BLaER1 (cell line): ENCODE measurements around the gene CRACDL.

Experiments
- H3K27ac ChIP-seq: shearing (Covaris generic); formaldehyde crosslinking; 2 replicates; pipeline ENCODE4 v1.8.1; 2022
- H3K27me3 ChIP-seq: shearing (Covaris generic); formaldehyde crosslinking; 2 replicates; pipeline ENCODE4 v1.8.1; 2022
- H3K36me3 ChIP-seq: shearing (Covaris generic); formaldehyde crosslinking; 2 replicates; pipeline ENCODE4 v1.8.1; 2022
- H3K4me1 ChIP-seq: shearing (Covaris generic); formaldehyde crosslinking; 2 replicates; pipeline ENCODE4 v1.8.1; 2022
- H3K4me2 ChIP-seq: shearing (Covaris generic); formaldehyde crosslinking; 2 replicates; pipeline ENCODE4 v1.8.1; 2022
- H3K4me3 ChIP-seq: shearing (Covaris generic); formaldehyde crosslinking; 2 replicates; pipeline ENCODE4 v1.8.1; 2022
- H3K9ac ChIP-seq: shearing (Covaris generic); formaldehyde crosslinking; 2 replicates; pipeline ENCODE4 v1.8.1; 2022
- H3K9me3 ChIP-seq: shearing (Covaris generic); formaldehyde crosslinking; 2 replicates; pipeline ENCODE4 v1.8.1; 2022
- H4K20me1 ChIP-seq: shearing (Covaris generic); formaldehyde crosslinking; 2 replicates; pipeline ENCODE4 v1.8.1; 2022
- Cebpa-rat ChIP-seq: shearing (Covaris generic); IDR thresholded peaks from 2 replicates; pipeline ENCODE4 v1.8.1; 2022

The CRACDL gene

DNA sequence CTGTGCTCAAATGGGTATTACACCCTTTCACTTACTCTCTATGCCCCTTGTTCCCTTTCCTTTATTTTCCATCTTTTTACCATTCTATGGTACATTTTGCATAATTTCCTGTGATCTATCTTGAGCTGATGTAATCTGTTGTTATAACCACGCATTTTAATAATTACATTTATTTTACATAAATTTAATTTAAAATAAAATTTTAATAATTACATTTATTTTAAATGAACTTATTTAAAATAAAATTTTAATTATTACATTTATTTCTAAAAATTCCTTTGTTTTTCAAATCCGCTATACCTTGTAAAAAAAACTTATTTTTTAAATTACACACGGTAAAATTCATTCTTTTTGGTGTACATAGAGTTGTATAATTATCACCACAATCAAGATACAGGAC, 93.9 kb downstream of the CRACDL start:
- no peak overlapping the region for H3K27ac ChIP-seq
- H3K36me3 ChIP-seq = no peaks in the 10 kb centered on the region
- H3K9me3 ChIP-seq = no peaks in the 10 kb centered on the region
- H3K4me3 ChIP-seq = no peak overlapping the region
- H4K20me1 ChIP-seq = no peaks in the 10 kb centered on the region
- H3K9ac ChIP-seq = no peak overlapping the region
- H3K27me3 ChIP-seq = no peaks in the 10 kb centered on the region
- no peak for TF ChIP-seq Cebpa-rat
- peaks cover under 1% of the 10 kb centered on the region; the same call in 1 of the 2 replicates for H3K4me1 ChIP-seq
- no peak overlapping the region for H3K4me2 ChIP-seq

DNA sequence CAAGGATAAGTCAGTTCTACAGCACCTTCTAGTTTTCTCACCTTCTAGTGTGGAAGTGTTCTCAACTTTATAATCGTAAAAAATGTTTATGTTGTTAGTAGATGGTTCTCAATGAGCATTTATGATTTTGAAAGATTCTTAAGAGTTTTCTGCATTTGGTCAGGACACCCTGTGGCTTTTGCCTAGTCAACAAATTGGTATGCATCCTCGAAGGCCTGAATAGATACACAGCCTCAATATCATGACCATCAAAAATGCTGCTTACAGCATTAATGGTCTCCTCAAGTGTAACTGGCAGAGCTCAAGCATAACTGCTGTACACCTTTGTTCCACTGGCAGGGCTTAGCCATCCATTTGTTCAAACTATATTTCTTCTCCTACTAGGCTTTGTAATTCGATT, 96.7 kb downstream of the CRACDL start:
- Histone ChIP-seq H3K4me2 (no peak overlapping the region), H4K20me1 (no peaks in the 10 kb centered on the region), H3K4me1 (peaks cover 22% of the 10 kb centered on the region), H3K27me3 (no peaks in the 10 kb centered on the region), H3K27ac (no peak overlapping the region), H3K4me3 (no peak overlapping the region), H3K9me3 (no peaks in the 10 kb centered on the region), H3K9ac (no peak overlapping the region), H3K36me3 (no peaks in the 10 kb centered on the region)
- TF ChIP-seq Cebpa-rat = no peak

DNA sequence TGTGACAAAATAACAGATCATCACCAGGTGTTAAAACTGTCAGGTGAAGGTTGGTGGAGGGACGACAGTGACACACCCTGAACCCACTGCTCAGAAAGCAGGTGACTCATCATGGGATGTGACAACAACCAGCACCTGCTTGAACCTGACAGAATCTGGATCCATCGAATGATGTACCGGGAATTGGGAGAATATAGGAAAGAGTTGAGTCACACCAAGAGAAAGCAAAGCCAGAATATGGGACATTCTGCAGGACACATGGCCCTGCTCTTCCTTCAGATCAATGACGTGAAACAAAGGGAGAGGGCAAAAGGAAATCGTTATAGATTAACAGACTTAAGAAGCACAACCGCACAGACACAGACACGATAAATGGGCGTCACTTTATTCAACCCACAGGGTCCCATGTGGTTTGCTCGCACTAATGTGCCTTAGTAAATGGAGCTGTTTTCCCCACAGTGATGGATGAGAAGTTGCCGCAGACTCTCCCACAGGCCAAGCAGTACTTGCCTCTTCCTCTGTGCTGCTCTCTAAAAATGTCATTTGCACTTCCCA, 100.1 kb downstream of the CRACDL start:
- no peak overlapping the region for H3K27ac ChIP-seq
- H3K9ac ChIP-seq = no peak overlapping the region
- no peaks in the 10 kb centered on the region for H3K36me3 ChIP-seq
- no peaks in the 10 kb centered on the region for H3K9me3 ChIP-seq
- no peak for TF ChIP-seq Cebpa-rat
- peak overlapping the region; percentile 84 for H3K4me2 ChIP-seq
- H3K4me3 ChIP-seq = no peak overlapping the region
- H4K20me1 ChIP-seq = no peaks in the 10 kb centered on the region
- no peaks in the 10 kb centered on the region for H3K27me3 ChIP-seq
- H3K4me1 ChIP-seq = peaks cover 38% of the 10 kb centered on the region

DNA sequence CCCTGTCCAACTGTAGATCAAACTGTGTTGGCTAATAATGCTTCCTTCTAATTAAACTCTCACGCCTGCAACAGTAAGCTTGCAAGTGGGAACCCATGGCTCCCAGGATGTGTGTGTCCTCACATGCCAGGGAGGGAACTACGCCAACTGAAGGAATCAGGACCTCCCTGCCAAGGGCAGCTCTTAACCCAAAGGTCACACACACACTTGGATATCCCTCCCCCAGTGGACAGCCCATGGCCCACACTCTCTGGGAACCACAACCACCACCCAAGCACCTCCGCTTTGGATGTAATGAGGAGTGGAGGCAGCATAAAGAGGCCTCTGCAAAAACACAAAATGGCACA, 102.1 kb downstream of the CRACDL start:
- no peaks in the 10 kb centered on the region for H3K9me3 ChIP-seq
- peak overlapping the region; percentile 42; the same call in 1 of the 2 replicates for H3K4me2 ChIP-seq
- no peaks in the 10 kb centered on the region for H4K20me1 ChIP-seq
- peaks cover 47% of the 10 kb centered on the region for H3K4me1 ChIP-seq
- no peak for TF ChIP-seq Cebpa-rat
- no peaks in the 10 kb centered on the region for H3K36me3 ChIP-seq
- no peak overlapping the region for H3K4me3 ChIP-seq
- H3K27ac ChIP-seq = no peak overlapping the region
- no peak overlapping the region for H3K9ac ChIP-seq
- no peaks in the 10 kb centered on the region for H3K27me3 ChIP-seq

DNA sequence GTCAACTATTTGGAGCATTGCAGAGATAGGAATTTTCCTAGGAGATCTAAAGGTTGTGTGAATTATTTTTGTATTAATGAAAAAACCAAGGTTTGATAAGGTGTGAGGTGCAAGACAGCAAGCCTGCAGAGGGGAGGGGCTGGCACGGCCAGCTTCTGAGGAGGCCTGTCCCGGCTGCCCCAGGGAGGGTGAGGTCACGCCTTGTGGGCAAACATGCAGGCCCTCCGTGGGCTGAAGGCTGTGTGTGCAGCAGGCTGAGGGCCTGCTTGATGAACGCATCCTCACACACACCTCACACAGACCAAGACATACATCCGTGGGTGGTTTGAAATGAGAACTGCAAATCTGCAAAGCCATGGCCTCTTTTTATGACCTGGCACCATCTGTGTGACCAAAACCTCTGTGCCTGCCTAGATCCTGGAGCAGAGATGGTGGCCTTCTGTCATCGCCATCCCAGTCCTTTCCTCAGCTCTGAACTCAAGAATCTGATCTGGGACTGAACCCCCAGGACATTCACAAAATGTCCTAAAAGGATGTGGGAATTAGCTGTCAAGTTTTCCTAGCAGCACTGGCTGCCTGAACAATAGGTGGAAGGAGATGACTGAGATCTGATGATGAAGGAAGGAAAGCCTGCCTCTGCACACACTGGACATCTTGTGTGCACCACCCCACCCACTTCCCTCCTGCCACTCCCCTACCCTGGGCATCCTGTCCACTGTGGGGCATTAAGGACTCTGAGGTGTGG, 102.7 kb downstream of the CRACDL start:
- H3K9ac ChIP-seq = no peak overlapping the region
- H3K4me2 ChIP-seq = peak overlapping the region; percentile 42
- no peaks in the 10 kb centered on the region for H3K9me3 ChIP-seq
- H3K27me3 ChIP-seq = no peaks in the 10 kb centered on the region
- H3K36me3 ChIP-seq = no peaks in the 10 kb centered on the region
- no peak overlapping the region for H3K4me3 ChIP-seq
- no peak overlapping the region for H3K27ac ChIP-seq
- H4K20me1 ChIP-seq = no peaks in the 10 kb centered on the region
- TF ChIP-seq Cebpa-rat = no peak
- peaks cover 53% of the 10 kb centered on the region for H3K4me1 ChIP-seq

DNA sequence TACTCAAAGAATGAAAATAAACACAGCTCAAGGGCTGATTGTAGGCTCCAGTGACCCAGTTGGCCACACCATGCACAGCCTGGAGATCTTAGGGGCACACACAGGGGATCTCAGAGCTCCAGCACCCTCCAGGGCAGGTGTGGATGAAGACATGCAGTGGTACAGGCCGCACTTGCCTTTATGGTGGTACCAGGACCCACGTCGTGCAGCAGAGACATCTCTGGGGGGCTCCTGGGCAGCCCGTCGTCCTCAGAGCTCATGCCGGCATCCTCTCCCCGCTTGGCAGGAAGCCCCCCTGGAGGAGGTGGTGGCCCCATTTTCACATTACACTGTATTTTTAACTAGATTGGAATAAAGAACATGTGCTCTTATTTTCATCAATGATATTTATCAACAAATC, 103.9 kb downstream of the CRACDL start:
- Histone ChIP-seq H3K4me2 (no peak overlapping the region), H3K4me3 (no peak overlapping the region), H3K9me3 (no peaks in the 10 kb centered on the region), H3K36me3 (no peaks in the 10 kb centered on the region), H3K9ac (no peak overlapping the region), H3K27me3 (no peaks in the 10 kb centered on the region), H4K20me1 (no peaks in the 10 kb centered on the region), H3K27ac (no peak overlapping the region), H3K4me1 (peaks cover 55% of the 10 kb centered on the region)
- TF ChIP-seq Cebpa-rat = no peak

DNA sequence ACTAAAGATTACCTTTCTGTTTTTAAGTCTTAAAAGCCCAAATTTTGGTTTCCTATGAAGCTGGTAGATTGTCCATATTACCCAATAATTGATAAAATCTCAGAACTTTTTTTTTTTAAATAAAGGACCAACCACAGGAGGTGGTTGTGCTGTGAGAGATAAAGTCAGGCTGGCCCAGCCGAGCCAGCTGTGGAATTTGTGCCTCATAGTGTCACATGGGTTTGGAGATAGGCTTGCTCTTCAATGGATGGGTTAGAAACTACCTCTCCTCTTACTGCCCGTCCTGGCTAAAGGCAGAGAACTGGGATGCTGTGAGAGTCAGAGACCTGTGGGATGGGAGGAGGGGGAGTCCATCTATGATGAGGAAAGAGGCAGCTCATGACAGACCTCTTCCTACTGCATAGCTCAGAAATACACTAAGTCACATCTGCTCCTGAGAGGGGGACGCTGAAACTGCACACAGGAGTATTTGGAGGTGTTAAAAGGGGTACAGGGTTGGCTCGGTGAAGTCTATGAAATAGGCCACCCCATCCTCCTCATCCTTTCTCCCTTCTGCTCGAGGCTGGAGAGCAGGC, 105.4 kb downstream of the CRACDL start:
- Histone ChIP-seq H3K27ac (no peak overlapping the region), H3K4me2 (no peak overlapping the region), H3K36me3 (no peaks in the 10 kb centered on the region), H3K4me3 (no peak overlapping the region), H3K4me1 (peaks cover 40% of the 10 kb centered on the region), H3K9me3 (no peaks in the 10 kb centered on the region), H3K27me3 (no peaks in the 10 kb centered on the region), H4K20me1 (no peaks in the 10 kb centered on the region), H3K9ac (no peak overlapping the region)
- TF ChIP-seq Cebpa-rat = no peak

DNA sequence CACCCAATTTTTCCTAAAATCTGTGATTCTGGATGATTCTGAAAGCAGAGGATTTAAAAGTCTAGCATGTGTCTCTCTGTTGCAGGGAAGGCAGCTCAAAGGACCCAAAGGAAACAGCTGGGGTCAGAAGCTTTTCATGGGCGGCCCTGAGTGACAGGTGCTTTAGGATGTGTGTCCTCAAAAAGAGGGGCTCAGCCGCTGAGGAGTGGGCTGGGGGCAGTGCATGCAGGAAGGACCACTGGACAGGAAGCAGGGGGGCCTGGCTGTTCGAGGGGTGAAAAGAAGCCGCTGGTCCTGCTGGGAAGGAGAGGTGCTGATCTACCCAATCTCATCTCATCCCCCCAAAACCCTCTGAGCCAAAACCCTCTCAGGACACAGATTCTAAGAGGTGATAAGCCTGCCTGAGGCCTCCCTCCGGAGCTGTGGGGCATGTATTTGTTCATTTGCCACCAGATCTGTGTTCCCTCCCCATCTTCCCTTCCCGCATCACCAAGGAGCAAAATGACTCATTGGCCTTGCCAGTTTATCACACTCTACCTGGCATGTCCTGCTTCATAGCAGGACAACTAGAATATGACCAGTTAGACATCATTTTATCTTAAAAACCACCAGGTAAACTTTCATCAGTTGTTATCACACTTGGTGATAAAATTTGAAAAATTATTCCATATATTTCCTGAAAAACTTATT, 106.3 kb downstream of the CRACDL start:
- Histone ChIP-seq H3K36me3 (no peaks in the 10 kb centered on the region), H3K9ac (no peak overlapping the region), H3K27ac (no peak overlapping the region), H3K9me3 (no peaks in the 10 kb centered on the region), H3K27me3 (no peaks in the 10 kb centered on the region), H3K4me2 (peak overlapping the region; percentile 27), H4K20me1 (no peaks in the 10 kb centered on the region), H3K4me3 (no peak overlapping the region), H3K4me1 (peaks cover 33% of the 10 kb centered on the region)
- TF ChIP-seq Cebpa-rat = no peak

DNA sequence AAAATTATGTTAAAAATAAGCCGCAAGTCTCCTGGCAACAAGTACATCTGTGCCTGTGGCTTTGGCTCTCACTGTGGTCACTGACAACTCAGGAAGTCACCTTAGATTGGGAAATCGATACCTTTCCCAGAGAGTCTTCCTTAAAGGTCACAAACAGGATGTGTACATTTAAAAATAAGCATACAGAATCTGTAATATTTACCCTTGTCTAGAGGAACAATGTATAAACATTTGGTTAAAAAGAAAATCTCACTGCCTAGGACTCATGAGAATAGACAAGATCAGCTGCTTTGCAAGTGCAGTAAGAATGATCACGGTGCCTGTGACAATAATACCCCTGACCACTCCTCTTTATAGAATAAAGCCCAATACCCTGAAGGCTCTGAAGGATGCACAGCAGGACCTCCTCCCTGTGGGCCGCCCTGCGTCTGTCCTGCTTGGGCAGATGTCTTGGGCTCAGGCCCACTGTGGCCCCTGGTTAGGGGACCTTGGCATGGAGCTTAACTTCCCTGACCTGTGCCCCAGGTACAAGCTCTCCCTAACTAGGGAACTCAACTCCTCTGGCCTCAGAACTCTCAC, 107.1 kb downstream of the CRACDL start:
- H3K4me2 ChIP-seq = peak overlapping the region; percentile 27
- no peak overlapping the region for H3K9ac ChIP-seq
- H3K4me1 ChIP-seq = peaks cover 30% of the 10 kb centered on the region

DNA sequence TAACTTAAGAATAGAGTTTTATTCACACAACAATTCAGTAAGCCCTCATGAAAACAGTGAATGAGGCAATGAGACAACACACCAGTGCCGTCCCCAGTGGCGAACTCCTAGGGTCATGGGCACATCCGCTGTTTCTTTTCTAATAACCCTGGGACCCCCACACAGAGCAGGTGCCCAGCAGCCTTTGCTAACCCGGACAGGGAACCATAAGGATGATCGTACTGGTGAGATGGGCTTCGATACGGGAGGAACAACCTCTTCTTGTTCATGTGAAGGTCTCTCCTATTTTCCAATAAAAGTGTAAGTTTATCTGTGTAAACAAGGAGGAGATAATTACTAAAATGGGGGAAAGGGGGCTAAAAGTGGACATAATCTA, 107.7 kb downstream of the CRACDL start:
- peaks cover 2% of the 10 kb centered on the region for H3K9me3 ChIP-seq
- TF ChIP-seq Cebpa-rat = no peak
- H3K4me2 ChIP-seq = peak overlapping the region; percentile 27
- no peaks in the 10 kb centered on the region for H3K36me3 ChIP-seq
- no peak overlapping the region for H3K27ac ChIP-seq
- H3K27me3 ChIP-seq = no peaks in the 10 kb centered on the region
- no peak overlapping the region for H3K4me3 ChIP-seq
- H4K20me1 ChIP-seq = no peaks in the 10 kb centered on the region
- peaks cover 25% of the 10 kb centered on the region for H3K4me1 ChIP-seq
- no peak overlapping the region for H3K9ac ChIP-seq

More for the DNA sequence above, 107.1 kb downstream of the CRACDL start:
- TF ChIP-seq Cebpa-rat = no peak
- Histone ChIP-seq H3K27ac (no peak overlapping the region), H3K27me3 (no peaks in the 10 kb centered on the region), H3K36me3 (no peaks in the 10 kb centered on the region), H3K4me3 (no peak overlapping the region), H4K20me1 (no peaks in the 10 kb centered on the region), H3K9me3 (no peaks in the 10 kb centered on the region)
